NK-92 treated with Interleukin-12 subunit alpha and Interleukin-12 subunit beta, amount 100 ng/mL, for 24 hours (cell line): ENCODE data around the gene RIMBP2.
A peak's percentile ranks its signal among the peaks of the same experiment; 100 is the strongest.

ENCODE experiments used
- DNase-seq: peaks from one replicate; lab custom pipeline; 2025; lab: John Stamatoyannopoulos, UW

Gene RIMBP2

GRCh38 chr12:130680451-130680990 lies 35.6 kb downstream of the RIMBP2 start:
- DNase-seq = no peak

DNA sequence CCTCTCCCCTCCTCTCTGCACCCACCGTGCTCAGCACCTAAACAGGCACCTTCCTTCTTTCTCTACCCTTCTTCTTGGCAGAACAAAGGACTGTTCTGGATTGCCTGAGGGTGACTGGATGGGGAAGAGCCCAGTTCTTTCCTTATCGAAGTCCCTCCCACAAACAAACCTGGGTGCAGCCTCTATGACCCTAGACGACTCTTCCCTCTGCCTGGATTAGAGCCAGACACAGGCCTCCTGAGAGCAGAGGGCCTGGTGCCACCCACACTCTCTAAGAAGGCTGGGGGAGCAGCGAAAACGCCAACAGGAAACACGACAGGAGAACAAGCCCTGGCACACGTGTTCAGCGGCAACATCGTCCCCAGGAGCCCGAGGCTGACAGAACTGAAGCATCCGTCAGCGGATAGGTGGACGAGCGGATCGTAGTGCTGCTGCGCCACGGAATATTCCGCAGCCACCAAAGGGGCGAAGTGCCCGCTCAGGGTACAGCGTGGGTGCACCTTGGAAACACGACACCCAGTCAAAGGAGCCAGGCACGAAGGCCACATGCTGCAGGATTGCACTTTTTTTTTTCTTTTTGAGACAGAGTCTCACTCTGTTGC lies 38.0 kb downstream of the RIMBP2 start:
- no peak for DNase-seq

DNA sequence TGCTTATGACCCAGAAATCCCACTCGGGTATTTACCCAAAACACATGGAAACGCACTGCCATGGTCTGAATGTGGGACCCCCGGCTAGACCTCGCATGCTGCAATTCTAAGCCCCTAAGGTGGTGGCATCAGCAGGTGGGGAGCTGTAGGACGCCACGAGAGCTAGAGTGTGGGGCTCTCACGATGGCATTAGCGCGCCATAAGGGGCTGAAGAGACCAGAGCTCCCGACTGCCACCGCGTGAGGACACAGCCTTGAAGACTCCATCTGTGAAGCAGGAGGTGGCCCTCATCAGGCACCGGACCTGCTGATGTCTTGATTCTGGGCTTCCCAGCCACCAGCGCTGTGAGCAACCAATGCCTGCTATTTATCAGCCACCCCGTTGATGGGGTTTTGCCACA lies 40.3 kb downstream of the RIMBP2 start:
- no peak for DNase-seq

- DNase-seq = no peak
Measured at GRCh38 chr12:130675121-130675520, 41.0 kb downstream of the RIMBP2 start.

- no peak for DNase-seq
Measured at GRCh38 chr12:130674676-130675075, 41.4 kb downstream of the RIMBP2 start.

GRCh38 chr12:130673036-130673705 lies 42.9 kb downstream of the RIMBP2 start:
- no peak for DNase-seq

- no peak for DNase-seq
Measured at GRCh38 chr12:130672089-130672820, 43.8 kb downstream of the RIMBP2 start.

GRCh38 chr12:130671556-130671955 lies 44.5 kb downstream of the RIMBP2 start:
- no peak for DNase-seq

DNA sequence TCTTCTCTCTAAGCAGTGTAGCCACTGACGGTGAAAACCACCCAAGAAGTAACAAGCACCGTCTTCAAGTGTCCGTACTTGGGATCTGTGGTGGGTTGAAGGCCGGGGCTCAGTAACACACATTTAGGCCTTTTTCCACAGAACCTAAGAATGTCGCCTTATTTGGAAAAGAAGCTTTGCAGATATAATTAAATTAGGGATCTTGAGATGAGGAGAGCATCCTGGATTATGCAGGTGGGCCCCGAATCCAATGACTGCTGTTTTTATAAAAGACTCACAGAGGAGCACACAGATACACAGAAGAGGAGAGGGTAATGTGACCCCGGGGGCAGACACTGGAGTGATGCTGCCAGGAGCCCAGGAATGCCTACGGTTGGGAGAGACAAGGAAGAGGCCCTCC lies 46.3 kb downstream of the RIMBP2 start:
- DNase-seq = no peak

DNA sequence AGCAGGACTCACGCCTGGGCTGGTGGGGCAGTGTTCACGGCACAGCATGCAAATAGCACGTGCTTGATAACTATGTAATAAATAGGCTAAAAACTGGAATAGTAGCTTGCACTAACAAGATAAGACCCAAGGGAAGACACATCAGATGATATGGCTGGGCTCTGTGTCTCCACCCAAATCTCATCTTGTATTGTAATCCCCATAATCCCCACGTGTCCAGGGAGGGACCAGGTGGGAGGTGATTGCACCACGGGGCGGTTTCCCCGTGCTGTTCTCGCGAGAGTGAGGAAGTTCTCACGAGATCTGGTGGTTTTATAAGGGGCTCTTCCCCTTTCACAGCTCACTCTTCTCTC lies 46.9 kb downstream of the RIMBP2 start:
- DNase-seq = no peak

- DNase-seq = no peak
Measured at GRCh38 chr12:130668286-130669204, 47.6 kb downstream of the RIMBP2 start.

GRCh38 chr12:130667421-130667960 lies 48.6 kb downstream of the RIMBP2 start:
- DNase-seq = no peak

GRCh38 chr12:130666645-130667044 lies 49.5 kb downstream of the RIMBP2 start:
- DNase-seq = no peak

DNA sequence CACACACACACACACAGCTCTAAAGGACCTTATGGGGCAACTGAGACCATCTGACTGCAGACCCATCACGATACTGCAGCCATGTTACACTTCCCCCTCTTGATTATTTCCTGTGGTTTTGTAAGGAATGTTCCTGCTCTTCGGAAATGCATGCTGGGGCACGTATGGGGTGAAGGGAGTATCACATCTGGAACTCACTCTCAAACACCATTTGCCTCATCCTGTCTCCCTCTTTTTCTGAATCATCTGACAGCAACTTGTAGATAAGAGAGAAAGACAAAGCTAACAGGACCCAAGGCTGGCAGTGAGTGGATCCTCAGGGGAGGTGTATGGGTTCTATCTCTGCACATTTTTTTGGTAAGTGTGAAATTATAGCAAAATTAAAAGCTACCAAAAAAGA lies 50.3 kb downstream of the RIMBP2 start:
- no peak for DNase-seq

DNA sequence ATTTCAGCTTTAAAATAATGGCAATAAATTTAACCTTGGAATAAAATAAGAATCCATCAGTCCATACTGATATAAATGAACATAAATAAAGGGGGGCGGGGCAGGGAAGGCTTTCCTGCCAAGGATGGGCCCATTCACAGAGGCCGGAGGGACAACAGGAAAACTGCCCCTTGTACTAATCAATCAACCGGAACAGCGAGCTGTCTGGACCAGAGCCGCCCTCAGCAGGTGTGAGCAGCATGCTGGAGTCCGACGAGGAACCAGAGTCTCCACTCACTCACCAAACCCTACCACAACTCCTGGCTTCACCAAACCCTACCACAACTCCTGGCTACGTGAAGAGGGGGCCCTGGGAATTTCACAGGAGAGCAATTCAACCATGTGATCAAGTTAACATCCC lies 51.3 kb downstream of the RIMBP2 start:
- DNase-seq = no peak

GRCh38 chr12:130664252-130664651 lies 51.8 kb downstream of the RIMBP2 start:
- DNase-seq = no peak

- no peak for DNase-seq
Measured at GRCh38 chr12:130663514-130663913, 52.6 kb downstream of the RIMBP2 start.

DNA sequence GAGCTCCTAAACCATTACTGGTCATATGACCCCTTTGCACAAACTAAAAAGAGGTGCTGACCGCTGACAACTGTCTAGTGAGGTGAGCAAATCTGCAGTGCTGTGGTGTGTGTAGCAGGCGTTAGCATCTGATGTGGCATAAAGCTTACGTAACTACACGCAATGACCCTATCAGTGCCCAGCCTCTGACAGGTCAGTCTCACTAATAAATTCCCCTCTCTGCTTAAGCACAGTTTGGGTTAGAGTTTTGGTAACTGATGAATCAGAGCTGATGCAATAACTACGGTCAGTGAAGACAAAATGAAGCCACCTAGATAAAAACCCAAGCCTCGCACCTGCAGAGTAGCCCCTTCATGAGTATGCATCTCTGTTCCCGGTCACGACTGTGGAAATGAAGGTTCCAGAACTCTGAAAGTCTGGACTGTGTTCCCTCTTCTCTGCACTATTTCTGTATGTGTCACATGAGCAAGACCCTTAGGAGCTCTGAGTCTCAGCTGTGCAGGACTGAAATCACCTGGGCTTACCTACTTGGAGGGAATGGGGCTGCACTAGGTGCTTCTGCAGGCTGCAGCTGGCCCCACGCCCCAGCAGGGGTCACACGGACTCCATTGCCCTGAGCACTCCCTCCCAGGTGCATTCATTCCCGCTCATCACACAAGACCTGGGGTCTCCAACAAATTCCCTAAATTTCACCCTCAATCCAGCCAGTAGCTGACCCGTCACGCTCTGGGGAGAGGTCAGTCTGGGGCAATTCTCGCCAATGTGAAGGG lies 54.4 kb downstream of the RIMBP2 start:
- peak; percentile 46 for DNase-seq

GRCh38 chr12:130661059-130661458 lies 55.0 kb downstream of the RIMBP2 start:
- no peak for DNase-seq

DNA sequence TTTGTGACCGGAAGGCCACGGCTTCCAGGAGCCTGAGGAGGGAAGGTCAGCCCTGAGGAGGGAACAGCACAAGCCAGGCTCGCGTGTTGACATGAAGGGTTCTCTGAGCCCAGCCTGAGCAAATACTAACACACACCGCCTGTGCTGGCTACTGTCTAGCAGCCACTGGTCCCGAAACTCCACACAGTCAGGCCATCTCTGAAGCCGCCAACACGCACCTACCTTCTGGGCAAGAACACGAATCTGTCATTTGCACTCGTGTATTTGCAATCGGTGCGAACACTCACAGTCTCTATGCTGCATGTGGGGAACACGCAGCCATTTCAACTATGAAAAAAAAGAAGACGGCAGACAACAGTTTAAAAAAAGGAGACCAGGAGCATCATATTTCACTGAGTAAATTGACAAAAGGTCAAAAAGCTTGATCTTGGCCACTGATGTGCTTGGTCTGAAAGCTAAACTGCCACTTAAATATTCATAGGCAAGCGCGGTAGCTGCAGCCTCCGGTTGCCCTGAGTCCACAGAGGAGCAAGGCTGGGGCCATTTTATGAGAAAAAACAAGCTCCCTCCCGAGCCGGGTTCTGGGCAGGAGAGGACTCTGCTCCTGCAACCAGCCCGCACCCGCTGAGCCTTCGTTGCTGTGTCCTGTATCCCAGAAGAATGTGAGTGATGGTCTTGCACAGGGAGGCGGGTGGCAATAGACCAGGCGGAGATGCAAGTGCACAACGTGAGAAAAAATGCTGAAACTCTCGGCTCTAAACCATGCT lies 57.8 kb downstream of the RIMBP2 start:
- no peak for DNase-seq
